ENCODE data around the gene SLX4. TPM values are rescaled to one million over a fixed set of nuclear protein-coding genes. Genes with fewer than 3 reads are reported as not detected.

SLX4 gene
- total and polyA plus RNA-seq, 9 of the 15 experiments (the other 6 are each of a cell fraction or from before 2014, with no cell fraction given), result 0.29 to 7.9 (median 3.8) TPM

DNA sequence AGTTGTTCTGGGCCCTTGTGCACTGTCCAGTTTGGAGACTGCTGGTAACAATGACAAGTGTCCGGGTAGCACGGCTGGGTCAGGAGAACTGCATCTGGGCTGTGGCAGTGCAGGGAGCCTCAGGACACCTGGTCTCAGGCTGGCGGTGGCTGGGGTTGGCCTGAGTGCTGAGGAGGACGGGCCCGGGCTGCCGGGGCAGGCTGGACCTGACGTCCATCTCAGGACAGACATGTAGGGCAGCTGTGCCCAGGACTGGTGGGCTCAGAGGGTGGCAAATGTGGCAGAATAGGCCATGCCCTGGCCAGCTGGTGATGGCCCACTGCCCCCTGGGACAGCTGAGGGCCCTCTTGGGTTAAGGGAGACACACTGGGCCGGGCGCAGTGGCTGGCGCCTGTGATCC, 30.0 kb downstream of the SLX4 start:
- Histone ChIP-seq H3K4me2 (ENCODE audit: insufficient read depth, low read length) (no peak overlapping the region), H3K27ac (ENCODE audit: extremely low read depth, low read depth, low read length) (no peak overlapping the region), H3K9me1 (ENCODE audit: control insufficient read depth, insufficient read depth, low read length) (no peaks in the 10 kb centered on the region), H3K36me3 (ENCODE audit: control insufficient read depth, insufficient read depth, low read length) (peaks cover 15% of the 10 kb centered on the region; the same call in 2 of the 3 replicates), H3K79me2 (ENCODE audit: control insufficient read depth, insufficient read depth, low read length) (no peaks in the 10 kb centered on the region), H3K27me3 (ENCODE audit: control insufficient read depth in 2 of 2, insufficient read depth in 2 of 2, low read length in 2 of 2) (no peaks in the 10 kb centered on the region; a peak in 1 of 5 replicates), H3K9ac (ENCODE audit: insufficient read depth in 1 of 2, low read depth in 2 of 2, low read length in 2 of 2) (no peak overlapping the region), H4K20me1 (replicated peaks; ENCODE audit: control insufficient read depth, insufficient read depth, low read length) (no peaks in the 10 kb centered on the region; the same call in none of the 2 replicates), H3K4me3 (no peak overlapping the region), H2AFZ (ENCODE audit: low read depth, low read length) (no peak overlapping the region), H3K9me3 (replicated peaks; ENCODE audit: control insufficient read depth, insufficient read depth, low read depth, low read length) (no peaks in the 10 kb centered on the region), H3K4me1 (replicated peaks in 1 of 2; ENCODE audit: control insufficient read depth in 2 of 2, insufficient read depth in 2 of 2, low read length in 2 of 2) (peaks cover 0 to 27% of the 10 kb centered on the region in 2 experiments; a peak in 3 of 5 replicates)
- POLR2A ChIA-PET, result no interaction called here
- intact Hi-C loops (cut with micrococcal nuclease) (no loop called here), in situ Hi-C loops (cut with MboI) (no loop called here)
- WGBS (ENCODE audit: insufficient coverage, low coverage, missing lambda C conversion rate), result 77% methylated on average over 10 of the region's 10 CpGs
- FAIRE-seq (no peak), DNase-seq (ENCODE audit: extremely low read depth in 1 of 4, low spot score in 3 of 4) (no peak), ATAC-seq (no peak)
- TF ChIP-seq LEF1 (IDR thresholded peaks at IDR 0.05) (no peak), SAP30 (IDR thresholded peaks at IDR 0.05; ENCODE audit: borderline replicate concordance, insufficient read depth, low read depth, low read length, poor library complexity, severe bottlenecking) (no peak), KLF13 (tag; IDR thresholded peaks at IDR 0.05; ENCODE audit: borderline replicate concordance, low read depth) (no peak), ZNF57 (CRISPR knock-in tag; IDR thresholded peaks at IDR 0.05) (no peak), RBM25 (IDR thresholded peaks at IDR 0.05; ENCODE audit: low read depth, low read length, severe bottlenecking) (no peak), HDGF (IDR thresholded peaks at IDR 0.05) (no peak), MIER1 (IDR thresholded peaks at IDR 0.05; ENCODE audit: low read depth) (no peak), SMAD3 (CRISPR knock-in tag; conservative IDR thresholded peaks at IDR 0.05) (no peak), ZC3H8 (IDR thresholded peaks at IDR 0.05) (no peak)
- BruUV-seq (replicated peaks), result no TSS peak
- CTCF ChIA-PET (ENCODE audit: low intra/inter-chr PET ratio), result no interaction called here
